DND-41 (cell line): ENCODE data around the gene POLR2F.

ENCODE experiments used
- ATAC-seq: fragments of 200-7000 bp; cut with Tn5 transposase; 3 replicates; pipeline ENCODE4 v1.9.1; 2021; ENCODE audit warnings: low read depth; ENCODE audit not compliant: insufficient read depth
- DNase-seq: peaks from one replicate; pipeline ENCODE4 v3.0.0-alpha.2; 2020
- H2AFZ ChIP-seq: 2 replicates; pipeline ENCODE4 v1.6.0; 2012; ENCODE audit warnings: low read depth, low read length
- H3K27ac ChIP-seq: 2 replicates; pipeline ENCODE4 v1.5.1; 2012; ENCODE audit warnings: low read length, inconsistent platforms
- H3K27me3 ChIP-seq: fragments of 200-600 bp; sonication (generic); 2 replicates; pipeline ENCODE4 v1.6.0; 2012; ENCODE audit warnings: low read length, mild to moderate bottlenecking, inconsistent platforms; ENCODE audit not compliant: insufficient read depth, poor library complexity
- H3K36me3 ChIP-seq: 2 replicates; pipeline ENCODE4 v1.5.1; 2012; ENCODE audit warnings: low read length, inconsistent platforms; ENCODE audit not compliant: insufficient read depth
- H3K4me1 ChIP-seq: 2 replicates; pipeline ENCODE4 v1.5.1; 2012; ENCODE audit warnings: mild to moderate bottlenecking, low read length; ENCODE audit not compliant: insufficient read depth
- H3K4me2 ChIP-seq: 2 replicates; pipeline ENCODE4 v1.6.0; 2012; ENCODE audit warnings: mild to moderate bottlenecking, moderate library complexity, low read length, inconsistent platforms; ENCODE audit not compliant: insufficient read depth
- H3K4me3 ChIP-seq, 2 experiments: fragments of 200-600 bp in 1 of 2; shearing (Covaris generic) in 1 of 2; 2 replicates each; pipeline ENCODE4 v1.5.1; 2012 to 2016; ENCODE audit warnings: inconsistent platforms in 2 of 2, low read length in 2 of 2, mild to moderate bottlenecking in 2 of 2, low read depth in 1 of 2, moderate library complexity in 1 of 2
- H3K79me2 ChIP-seq: 2 replicates; pipeline ENCODE4 v1.6.0; 2012; ENCODE audit warnings: low read length, inconsistent platforms; ENCODE audit not compliant: insufficient read depth
- H3K9ac ChIP-seq: 2 replicates; pipeline ENCODE4 v1.6.0; 2012; ENCODE audit warnings: low read depth, mild to moderate bottlenecking, inconsistent platforms, low read length, moderate library complexity
- H3K9me3 ChIP-seq: 2 replicates; pipeline ENCODE4 v1.5.1; 2012; ENCODE audit warnings: low read length, moderate library complexity, mild to moderate bottlenecking, inconsistent platforms; ENCODE audit not compliant: insufficient read depth, severe bottlenecking
- H4K20me1 ChIP-seq: 2 replicates; pipeline ENCODE4 v1.6.0; 2012; ENCODE audit warnings: low read length; ENCODE audit not compliant: insufficient read depth
- CTCF ChIP-seq: IDR thresholded peaks from 2 replicates; pipeline ENCODE4 v1.5.1; 2012; ENCODE audit warnings: borderline replicate concordance, low read length, moderate library complexity, mild to moderate bottlenecking; ENCODE audit not compliant: poor library complexity, severe bottlenecking; ENCODE audit errors: extremely low read depth
- EZH2 ChIP-seq: IDR thresholded peaks from 3 replicates; pipeline ENCODE4 v1.6.1; 2012; ENCODE audit warnings: borderline replicate concordance, low read depth, mild to moderate bottlenecking, moderate library complexity, low read length, inconsistent platforms; ENCODE audit not compliant: severe bottlenecking

Gene POLR2F

GRCh38 chr22:37930270-37930951, 23.1 kb upstream of the POLR2F start:
- Histone ChIP-seq H3K4me1 (peaks cover 3% of the 10 kb centered on the region; the same call in 1 of the 2 replicates), H3K27me3 (no peaks in the 10 kb centered on the region), H3K4me2 (no peak overlapping the region), H3K4me3 (no peak overlapping the region), H2AFZ (no peak overlapping the region), H3K27ac (no peak overlapping the region), H3K36me3 (peaks cover 49% of the 10 kb centered on the region), H3K9me3 (no peaks in the 10 kb centered on the region), H3K9ac (no peak overlapping the region), H4K20me1 (no peaks in the 10 kb centered on the region; the same call in 1 of the 2 replicates), H3K79me2 (no peaks in the 10 kb centered on the region)
- DNase-seq (peak; percentile 19), ATAC-seq (peak; percentile 23; the same call in 1 of the 3 replicates)
- peak; percentile 49 for TF ChIP-seq CTCF
- no peak for TF ChIP-seq EZH2

- no peak overlapping the region for H3K9ac ChIP-seq
- no peak for TF ChIP-seq CTCF
- TF ChIP-seq EZH2: no peak
- no peaks in the 10 kb centered on the region; the same call in 1 of the 2 replicates for H4K20me1 ChIP-seq
- H3K79me2 ChIP-seq: no peaks in the 10 kb centered on the region
- H3K4me2 ChIP-seq: no peak overlapping the region
- H3K27me3 ChIP-seq: no peaks in the 10 kb centered on the region
- H3K4me3 ChIP-seq: no peak overlapping the region
- H3K36me3 ChIP-seq: peaks cover 43% of the 10 kb centered on the region
- H2AFZ ChIP-seq: no peak overlapping the region
- H3K4me1 ChIP-seq: peaks cover 3% of the 10 kb centered on the region; the same call in 1 of the 2 replicates
- DNase-seq (no peak), ATAC-seq (no peak)
- H3K27ac ChIP-seq: no peak overlapping the region
- no peaks in the 10 kb centered on the region for H3K9me3 ChIP-seq
These were observed 22.5 kb upstream of the POLR2F start for GRCh38 chr22:37930952-37931440.

GRCh38 chr22:37931893-37932389, 21.6 kb upstream of the POLR2F start:
- DNase-seq: no peak
- H3K4me1 ChIP-seq: peaks cover 3% of the 10 kb centered on the region; the same call in 1 of the 2 replicates
- H3K9me3 ChIP-seq: no peaks in the 10 kb centered on the region
- no peaks in the 10 kb centered on the region for H3K27me3 ChIP-seq
- no peak overlapping the region for H3K4me2 ChIP-seq
- no peak overlapping the region for H3K4me3 ChIP-seq
- TF ChIP-seq CTCF: no peak
- no peak overlapping the region for H3K27ac ChIP-seq
- no peak for ATAC-seq
- H2AFZ ChIP-seq: no peak overlapping the region
- H4K20me1 ChIP-seq: no peaks in the 10 kb centered on the region; the same call in 1 of the 2 replicates
- no peaks in the 10 kb centered on the region for H3K79me2 ChIP-seq
- peaks cover 34% of the 10 kb centered on the region for H3K36me3 ChIP-seq
- no peak overlapping the region for H3K9ac ChIP-seq
